Iris pigment epithelial cell (primary cell): ENCODE data around the gene LYG2.
"Not testable (repeated sequence)": the region's sequence is repeated elsewhere in the genome, so short reads cannot be mapped to it uniquely, and the experiment has no call there.

Experiments
- DNase-seq: peaks from one replicate; pipeline ENCODE4 v3.0.0-alpha.2; 2011; ENCODE audit warnings: low read depth

The LYG2 gene

GRCh38 chr2:99200076-99200800, 55.2 kb downstream of the LYG2 start:
- no peak for DNase-seq

GRCh38 chr2:99198103-99198841, 57.2 kb downstream of the LYG2 start:
- no peak for DNase-seq

- not testable (repeated sequence) for DNase-seq
Measured at GRCh38 chr2:99192364-99192763, 63.1 kb downstream of the LYG2 start.
